Sigmoid colon (tissue), 7 donors: ENCODE measurements around the gene EVL. TPM values are rescaled to one million over a fixed set of nuclear protein-coding genes. Genes with fewer than 3 reads are reported as not detected.

Source experiments
- DNase-seq: peaks from one replicate; pipeline ENCODE4 v3.0.0-alpha.2; 2019
- H3K27ac ChIP-seq, 4 donors: fragments of 200-600 bp; sonication (generic); one replicate each; pipeline ENCODE4 v1.5.1; 2016 to 2019; ENCODE audit warnings: mild to moderate bottlenecking in 1 of 4
- H3K27me3 ChIP-seq, 3 donors: fragments of 200-600 bp; sonication (generic); one replicate each; pipeline ENCODE4 v1.5.1; 2019; ENCODE audit warnings: mild to moderate bottlenecking in 1 of 3
- H3K36me3 ChIP-seq, 4 donors: fragments of 200-600 bp; sonication (generic); one replicate each; pipeline ENCODE4 v1.5.1; 2016 to 2019
- H3K4me1 ChIP-seq, 4 donors: fragments of 200-600 bp; sonication (generic); one replicate each; pipeline ENCODE4 v1.5.1; 2017 to 2019
- H3K4me3 ChIP-seq, 4 donors: fragments of 200-600 bp; sonication (generic); one replicate each; pipeline ENCODE4 v1.5.1; 2017 to 2019; ENCODE audit warnings: mild to moderate bottlenecking in 2 of 4, moderate library complexity in 1 of 4
- H3K9me3 ChIP-seq, 4 donors: fragments of 200-600 bp in 3 of 4; sonication (generic) in 3 of 4; one replicate each; pipeline versions ENCODE4 v1.5.1 to v1.6.1; 2013 to 2019
- EP300 ChIP-seq, 4 donors: sonication (generic); formaldehyde crosslinking; IDR thresholded peaks; one replicate each; pipeline ENCODE4 v1.6.1; 2017; ENCODE audit warnings: antibody characterized with exemption in 4 of 4
- POLR2A ChIP-seq, 2 donors: fragments of 450-650 bp; IDR thresholded peaks; one replicate each; pipeline ENCODE4 v1.6.1; 2016; ENCODE audit warnings: antibody characterized with exemption in 2 of 2, mild to moderate bottlenecking in 2 of 2, moderate library complexity in 2 of 2
- POLR2AphosphoS5 ChIP-seq, 4 donors: sonication (generic); formaldehyde crosslinking; IDR thresholded peaks; one replicate each; pipeline ENCODE4 v1.6.1; 2017; ENCODE audit warnings: antibody characterized with exemption in 4 of 4
- WGBS, 2 donors: extraction: QIAGEN DNeasy Blood & Tissue Kit; methylation state at CpG; one replicate each; pipeline ENCODE4 v1.1.7; 2013; 5-methylcytosine and 5-hydroxymethylcytosine counted together
- intact Hi-C: fragments of 100-400 bp; cut with DNase I; formaldehyde crosslinking; loops from one replicate; pipeline ENCODE4 v1.15.1; 2023
- polyA plus RNA-seq, 3 donors: library from polyadenylated mRNA; stranded (reverse); fragments of 200-250 nt; gene quantifications; one replicate each; pipeline ENCODE4 v1.2.3, GENCODE V29; 2013
- total RNA-seq, 4 donors: library from RNA; depleted of rRNA; stranded (reverse); fragments of >200 nt; gene quantifications; one replicate each; pipeline ENCODE4 v1.1.0, GENCODE V29; 2016
- TF ChIP-seq, protein P1 (sequence below), 4 experiments: fragments of 450-650 bp in 3 of 4; fragments of 200-600 bp in 1 of 4; IDR thresholded peaks; one replicate each; pipeline ENCODE4 v1.5.1; 2016 to 2019; ENCODE audit warnings: antibody characterized with exemption in 4 of 4, mild to moderate bottlenecking in 3 of 4, moderate library complexity in 2 of 4
- donor health status: healthy with polysubstance abuse.
- donor health status: Bipolar disorder and iron deficiency.
- donor health status: healthy.

The EVL gene
- total and polyA plus RNA-seq, 7 donors = 6.5 to 100 (median 27.5) TPM

DNA sequence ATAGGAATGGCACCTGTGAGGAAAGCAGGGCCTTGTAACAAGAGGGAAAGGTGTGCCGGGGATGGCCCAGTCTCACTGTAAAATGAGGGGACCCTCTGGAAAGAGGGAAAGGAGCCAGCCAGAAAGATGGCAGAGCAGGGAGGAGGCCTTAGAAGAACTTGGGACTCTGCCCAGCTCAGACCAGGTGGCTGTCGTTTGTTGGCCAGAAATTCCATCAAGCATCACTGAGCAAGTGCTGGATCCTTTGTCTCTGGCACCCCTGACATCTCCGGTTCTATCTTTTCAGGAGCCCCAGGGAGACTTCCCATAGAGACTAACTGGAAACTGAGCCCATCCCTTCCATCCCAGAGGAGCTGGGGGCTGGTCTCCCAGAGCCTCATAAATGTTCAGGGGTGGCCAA is 50.9 kb downstream of the EVL start:
- no peak for TF ChIP-seq POLR2A (IDR thresholded peaks at IDR 0.05)
- TF ChIP-seq, protein P1, sequence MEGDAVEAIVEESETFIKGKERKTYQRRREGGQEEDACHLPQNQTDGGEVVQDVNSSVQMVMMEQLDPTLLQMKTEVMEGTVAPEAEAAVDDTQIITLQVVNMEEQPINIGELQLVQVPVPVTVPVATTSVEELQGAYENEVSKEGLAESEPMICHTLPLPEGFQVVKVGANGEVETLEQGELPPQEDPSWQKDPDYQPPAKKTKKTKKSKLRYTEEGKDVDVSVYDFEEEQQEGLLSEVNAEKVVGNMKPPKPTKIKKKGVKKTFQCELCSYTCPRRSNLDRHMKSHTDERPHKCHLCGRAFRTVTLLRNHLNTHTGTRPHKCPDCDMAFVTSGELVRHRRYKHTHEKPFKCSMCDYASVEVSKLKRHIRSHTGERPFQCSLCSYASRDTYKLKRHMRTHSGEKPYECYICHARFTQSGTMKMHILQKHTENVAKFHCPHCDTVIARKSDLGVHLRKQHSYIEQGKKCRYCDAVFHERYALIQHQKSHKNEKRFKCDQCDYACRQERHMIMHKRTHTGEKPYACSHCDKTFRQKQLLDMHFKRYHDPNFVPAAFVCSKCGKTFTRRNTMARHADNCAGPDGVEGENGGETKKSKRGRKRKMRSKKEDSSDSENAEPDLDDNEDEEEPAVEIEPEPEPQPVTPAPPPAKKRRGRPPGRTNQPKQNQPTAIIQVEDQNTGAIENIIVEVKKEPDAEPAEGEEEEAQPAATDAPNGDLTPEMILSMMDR (IDR thresholded peaks at IDR 0.05) = no peak
- no peak for TF ChIP-seq POLR2AphosphoS5 (IDR thresholded peaks at IDR 0.05)
- TF ChIP-seq EP300 (IDR thresholded peaks at IDR 0.05) = no peak
- 74 to 89% methylated on average over 3 of the region's 3 CpGs for WGBS, 2 donors
- Histone ChIP-seq H3K27me3 (no peaks in the 10 kb centered on the region), H3K36me3 (no peaks in the 10 kb centered on the region), H3K9me3 (no peaks in the 10 kb centered on the region), H3K4me3 (no peak overlapping the region), H3K27ac (no peak overlapping the region), H3K4me1 (peaks cover 0 to 11% (median 8%) of the 10 kb centered on the region in 4 donors)
- DNase-seq = no peak
- intact Hi-C loops = no loop called here

DNA sequence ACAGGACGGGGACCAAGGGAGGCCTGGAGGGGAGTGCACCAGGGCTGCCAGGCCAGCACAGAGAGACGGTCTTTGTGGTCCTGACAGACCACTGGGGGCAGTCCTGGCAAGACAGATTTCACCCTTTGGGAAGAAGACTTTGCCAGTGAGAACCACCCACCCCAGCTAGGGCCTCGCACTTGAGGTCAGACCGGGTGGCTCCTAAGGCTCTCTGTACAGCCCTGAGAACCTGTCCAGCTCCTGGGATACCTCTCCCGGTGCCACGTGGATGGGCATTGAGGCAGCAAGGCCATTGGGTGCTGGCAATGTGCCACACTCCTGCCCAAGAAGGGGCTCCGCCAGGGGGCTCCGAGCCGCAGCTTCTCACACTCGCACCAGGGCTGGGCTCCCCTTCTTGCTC is 51.8 kb downstream of the EVL start:
- 94 to 95% methylated on average over 10 of the region's 10 CpGs for WGBS, 2 donors
- Histone ChIP-seq H3K4me3 (no peak overlapping the region), H3K4me1 (peaks cover 0 to 9% (median 4%) of the 10 kb centered on the region in 4 donors), H3K36me3 (no peaks in the 10 kb centered on the region), H3K27ac (no peak overlapping the region), H3K9me3 (no peaks in the 10 kb centered on the region), H3K27me3 (no peaks in the 10 kb centered on the region)
- no peak for DNase-seq
- intact Hi-C loops = no loop called here
- no peak for TF ChIP-seq POLR2A (IDR thresholded peaks at IDR 0.05)
- TF ChIP-seq, protein P1 (IDR thresholded peaks at IDR 0.05) = no peak
- TF ChIP-seq EP300 (IDR thresholded peaks at IDR 0.05) = no peak
- TF ChIP-seq POLR2AphosphoS5 (IDR thresholded peaks at IDR 0.05) = no peak

DNA sequence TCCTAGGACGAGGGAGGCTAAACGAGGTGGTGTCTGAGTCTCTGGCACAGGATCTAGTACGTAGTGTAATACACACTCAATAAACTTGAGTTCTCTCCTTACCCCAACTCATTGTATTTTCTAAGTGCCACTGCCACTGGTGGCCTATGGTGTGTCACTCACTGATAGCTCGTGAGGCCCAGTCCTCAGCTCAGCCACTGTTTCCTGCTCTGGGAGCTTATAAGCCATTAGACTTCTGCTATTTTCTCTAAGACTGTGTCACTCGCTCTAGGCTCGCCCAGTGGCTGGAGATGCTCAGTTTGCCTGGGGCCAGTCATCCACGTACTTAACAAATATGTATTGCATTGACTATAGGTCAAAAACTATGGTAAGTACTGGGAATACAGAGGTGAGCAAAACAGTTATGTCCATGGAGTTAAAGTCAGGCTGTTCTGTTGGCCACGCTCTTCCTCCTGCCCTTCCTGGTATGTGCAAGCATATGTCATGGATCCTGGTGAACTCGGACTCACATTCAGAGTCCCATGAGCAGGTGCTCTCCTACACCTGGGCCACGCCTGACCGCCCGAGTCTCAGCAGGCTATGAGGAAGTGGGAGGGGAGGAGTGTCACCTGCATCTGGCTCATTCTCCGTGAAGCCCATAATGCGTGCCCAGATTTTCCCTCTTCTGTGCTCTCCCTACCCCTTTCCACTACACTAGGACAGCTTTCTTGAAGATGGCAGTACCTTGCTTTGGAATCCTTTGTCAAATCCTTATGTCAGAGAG is 52.6 kb downstream of the EVL start:
- DNase-seq = no peak
- no peaks in the 10 kb centered on the region for H3K27me3 ChIP-seq
- intact Hi-C loops = no loop called here
- 48 to 74% methylated on average over 14 of the region's 14 CpGs for WGBS, 2 donors
- H3K4me3 ChIP-seq = no peak overlapping the region
- no peaks in the 10 kb centered on the region for H3K9me3 ChIP-seq
- TF ChIP-seq EP300 (IDR thresholded peaks at IDR 0.05) (no peak), POLR2AphosphoS5 (IDR thresholded peaks at IDR 0.05) (no peak), POLR2A (IDR thresholded peaks at IDR 0.05) (no peak)
- TF ChIP-seq, protein P1 (IDR thresholded peaks at IDR 0.05) = no peak
- H3K27ac ChIP-seq = no peak overlapping the region
- peaks cover 0 to 2% (median 0%) of the 10 kb centered on the region in 4 donors for H3K4me1 ChIP-seq
- no peaks in the 10 kb centered on the region for H3K36me3 ChIP-seq

DNA sequence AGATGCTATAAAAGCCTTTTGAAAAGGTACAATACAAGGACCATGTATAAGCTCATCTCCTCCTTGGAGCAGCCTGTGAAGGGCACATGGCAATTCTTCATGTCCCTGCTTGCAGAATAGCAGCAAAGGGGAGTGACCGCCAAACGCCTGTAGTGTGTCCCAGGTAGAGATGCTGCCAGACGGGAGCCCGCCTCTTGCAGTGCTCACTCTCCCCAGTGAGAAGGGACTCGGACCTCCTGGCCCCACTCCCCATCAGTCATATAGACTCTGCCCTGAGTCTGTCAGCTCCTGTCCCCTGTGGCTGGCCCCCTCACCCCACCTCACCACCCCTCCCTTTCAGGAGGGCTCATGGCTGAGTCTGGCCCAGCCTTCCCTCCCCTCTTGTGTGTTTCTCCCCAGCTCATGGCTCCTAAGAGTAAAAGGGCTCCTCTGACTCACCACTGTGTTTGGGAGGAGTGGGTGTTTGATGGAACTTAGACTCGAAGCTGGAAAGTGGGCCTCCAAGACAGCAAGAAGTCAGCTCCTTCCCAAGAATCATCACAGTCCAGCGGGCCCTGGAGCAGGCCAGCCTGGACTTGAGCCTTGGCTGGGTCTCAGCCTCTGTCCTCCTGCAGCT is 53.3 kb downstream of the EVL start:
- Histone ChIP-seq H3K27me3 (no peaks in the 10 kb centered on the region), H3K36me3 (peaks cover 0 to 3% (median 0%) of the 10 kb centered on the region in 4 donors), H3K9me3 (no peaks in the 10 kb centered on the region), H3K27ac (no peak overlapping the region), H3K4me1 (no peaks in the 10 kb centered on the region), H3K4me3 (no peak overlapping the region)
- 81 to 89% methylated on average over 7 of the region's 7 CpGs for WGBS, 2 donors
- DNase-seq = no peak
- TF ChIP-seq POLR2A (IDR thresholded peaks at IDR 0.05) (no peak), EP300 (IDR thresholded peaks at IDR 0.05) (no peak), POLR2AphosphoS5 (IDR thresholded peaks at IDR 0.05) (no peak)
- TF ChIP-seq, protein P1 (IDR thresholded peaks at IDR 0.05) = no peak
- intact Hi-C loops = no loop called here
